NCI-H1694 (cell line): ENCODE results near the gene BRD3OS.
"Not testable (repeated sequence)": the region's sequence is repeated elsewhere in the genome, so short reads cannot be mapped to it uniquely, and the experiment has no call there.

Source experiments
- DNase-seq: peaks from one replicate; lab custom pipeline; 2025; lab: John Stamatoyannopoulos, UW

Gene BRD3OS

GRCh38 chr9:133988771-133989170 lies 36.5 kb upstream of the BRD3OS start:
- not testable (repeated sequence) for DNase-seq

GRCh38 chr9:133989625-133990365 lies 35.5 kb upstream of the BRD3OS start:
- no peak for DNase-seq

- DNase-seq = no peak
These were observed 34.7 kb upstream of the BRD3OS start for GRCh38 chr9:133990366-133991213.

- no peak for DNase-seq
These were observed 33.9 kb upstream of the BRD3OS start for GRCh38 chr9:133991214-133991921.

- DNase-seq = no peak
These were observed 33.1 kb upstream of the BRD3OS start, which contains the start of gene VAV2 for GRCh38 chr9:133991964-133992779. Gene VAV2, minus strand, starts transcription at chr9:133992324. Its CDS starts 46 bp downstream, at chr9:133992278.

- peak; percentile 54 for DNase-seq
These were observed 32.3 kb upstream of the BRD3OS start for GRCh38 chr9:133992780-133993634.

GRCh38 chr9:133993635-133994253 lies 31.5 kb upstream of the BRD3OS start:
- no peak for DNase-seq

GRCh38 chr9:133994353-133995011 lies 30.8 kb upstream of the BRD3OS start:
- peak; percentile 7 for DNase-seq

GRCh38 chr9:133995012-133995896 lies 30.0 kb upstream of the BRD3OS start:
- DNase-seq = peak; percentile 26

- DNase-seq = no peak
These were observed 28.5 kb upstream of the BRD3OS start for GRCh38 chr9:133996531-133997520.

GRCh38 chr9:133997584-133997983 lies 27.7 kb upstream of the BRD3OS start:
- DNase-seq = no peak

- peak; percentile 36 for DNase-seq
These were observed 26.2 kb upstream of the BRD3OS start for GRCh38 chr9:133998915-133999595.

GRCh38 chr9:133999851-134000265 lies 25.4 kb upstream of the BRD3OS start:
- DNase-seq = no peak

- DNase-seq = no peak
These were observed 22.5 kb upstream of the BRD3OS start for GRCh38 chr9:134002796-134003195.

GRCh38 chr9:134003237-134003636 lies 22.0 kb upstream of the BRD3OS start:
- DNase-seq = no peak

GRCh38 chr9:134004131-134004873 lies 21.0 kb upstream of the BRD3OS start:
- no peak for DNase-seq
